HUES64 (cell line): ENCODE data around the gene CD36.

ENCODE experiments used
- H3K27ac ChIP-seq: 2 replicates; pipeline ENCODE4 v1.7.0; 2013; ENCODE audit warnings: low read depth, low read length, inconsistent platforms
- H3K27me3 ChIP-seq: 2 replicates; pipeline ENCODE4 v1.6.1; 2013; ENCODE audit warnings: mild to moderate bottlenecking, low read length; ENCODE audit not compliant: insufficient read depth
- H3K36me3 ChIP-seq: 2 replicates; pipeline ENCODE4 v1.6.1; 2013; ENCODE audit warnings: mild to moderate bottlenecking, low read length; ENCODE audit not compliant: insufficient read depth
- H3K4me1 ChIP-seq: 2 replicates; pipeline ENCODE4 v1.6.1; 2013; ENCODE audit warnings: mild to moderate bottlenecking, low read length, moderate library complexity; ENCODE audit not compliant: insufficient read depth
- H3K4me3 ChIP-seq: 2 replicates; pipeline ENCODE4 v1.5.1; 2013; ENCODE audit warnings: mild to moderate bottlenecking, low read length, moderate library complexity
- H3K9ac ChIP-seq: 2 replicates; pipeline ENCODE4 v1.6.1; 2013; ENCODE audit warnings: mild to moderate bottlenecking, low read depth, low read length
- H3K9me3 ChIP-seq: 2 replicates; pipeline ENCODE4 v1.6.1; 2013; ENCODE audit warnings: low read depth, low read length; ENCODE audit not compliant: insufficient read depth
- WGBS: fragments of 150-250, 120-280 bp; methylation state at CpG from one replicate; pipeline ENCODE4 v1.1.7; 2013; ENCODE audit warnings: missing lambda C conversion rate; 5-methylcytosine and 5-hydroxymethylcytosine counted together

CD36 gene

DNA sequence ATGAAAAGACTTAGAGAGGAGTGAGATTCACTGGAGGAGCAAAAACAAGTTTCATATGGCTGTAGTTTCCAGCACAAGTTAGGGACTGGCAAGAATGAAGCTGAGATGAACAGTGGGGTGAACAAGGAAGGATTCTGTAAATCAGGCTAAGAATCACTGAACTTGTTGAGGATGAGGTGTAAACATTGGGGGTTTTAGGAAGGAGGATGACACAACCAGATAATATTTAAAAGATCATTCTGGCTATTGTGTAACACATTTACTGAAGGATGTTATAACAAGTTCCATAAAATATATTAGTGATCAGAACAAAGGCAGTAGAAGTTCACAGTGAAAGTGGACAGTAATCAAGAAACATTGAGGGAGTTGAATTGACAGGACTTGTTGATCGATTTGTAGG is 68.9 kb downstream of the CD36 start:
- Histone ChIP-seq H3K9me3 (no peaks in the 10 kb centered on the region), H3K27me3 (no peaks in the 10 kb centered on the region), H3K9ac (no peak overlapping the region), H3K4me1 (no peaks in the 10 kb centered on the region), H3K4me3 (no peak overlapping the region), H3K36me3 (no peaks in the 10 kb centered on the region), H3K27ac (no peak overlapping the region)
- 95% methylated on average over 1 of the region's 1 CpG for WGBS

- Histone ChIP-seq H3K27me3 (no peaks in the 10 kb centered on the region), H3K27ac (no peak overlapping the region), H3K4me1 (no peaks in the 10 kb centered on the region), H3K4me3 (no peak overlapping the region), H3K36me3 (no peaks in the 10 kb centered on the region), H3K9ac (no peak overlapping the region), H3K9me3 (no peaks in the 10 kb centered on the region)
- 89% methylated on average over 2 of the region's 2 CpGs for WGBS
These were observed 69.7 kb downstream of the CD36 start for GRCh38 chr7:80708123-80708522.

DNA sequence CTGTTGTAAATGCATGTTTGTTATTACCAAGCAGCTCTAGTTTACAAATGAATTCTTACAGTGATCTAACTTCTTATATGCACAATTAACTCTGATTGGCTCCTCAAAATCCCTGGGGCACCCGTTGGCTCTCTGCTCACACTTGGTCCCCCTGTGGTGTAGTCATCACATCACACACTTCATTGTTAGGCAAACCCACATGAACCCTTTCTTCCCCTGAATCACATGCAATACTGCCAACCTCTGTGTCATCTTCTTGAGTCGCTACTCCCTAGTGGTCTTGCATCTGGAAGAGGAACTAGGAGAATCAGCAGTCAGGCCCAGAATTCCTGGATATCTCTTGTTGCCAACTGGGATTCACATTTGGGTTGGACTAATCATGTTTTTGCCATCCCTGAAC is 73.1 kb downstream of the CD36 start:
- Histone ChIP-seq H3K36me3 (no peaks in the 10 kb centered on the region), H3K4me3 (no peak overlapping the region), H3K27ac (no peak overlapping the region; the same call in 1 of the 2 replicates), H3K9me3 (no peaks in the 10 kb centered on the region), H3K27me3 (no peaks in the 10 kb centered on the region), H3K9ac (no peak overlapping the region), H3K4me1 (no peaks in the 10 kb centered on the region)
- WGBS = 53% methylated on average over 2 of the region's 2 CpGs

- no peaks in the 10 kb centered on the region for H3K27me3 ChIP-seq
- no peaks in the 10 kb centered on the region for H3K36me3 ChIP-seq
- peaks cover 35% of the 10 kb centered on the region for H3K4me1 ChIP-seq
- H3K9ac ChIP-seq = no peak overlapping the region
- WGBS = 91% methylated on average over 3 of the region's 3 CpGs
- H3K9me3 ChIP-seq = no peaks in the 10 kb centered on the region
- H3K4me3 ChIP-seq = no peak overlapping the region
- H3K27ac ChIP-seq = no peak overlapping the region
These were observed 80.8 kb downstream of the CD36 start for GRCh38 chr7:80719261-80719660.

DNA sequence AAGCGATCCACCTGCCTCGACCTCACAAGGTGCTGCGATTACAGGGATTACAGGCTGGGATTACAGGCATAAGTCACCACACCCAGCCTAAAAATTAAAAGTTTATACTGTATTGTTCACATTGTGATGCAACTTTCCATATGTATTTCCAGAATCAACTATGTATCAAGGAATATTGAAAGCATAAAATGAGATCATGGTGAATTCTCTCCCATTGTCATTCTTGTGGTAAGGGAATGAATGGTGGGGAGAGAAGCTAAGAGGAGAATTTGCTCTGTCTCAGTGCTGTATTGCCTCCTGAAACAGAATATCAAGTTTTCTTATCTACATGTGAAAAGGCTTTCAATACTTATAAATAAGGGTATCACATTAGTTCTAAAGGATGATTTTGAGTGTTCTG is 81.7 kb downstream of the CD36 start:
- H3K27me3 ChIP-seq = no peaks in the 10 kb centered on the region
- peaks cover 44% of the 10 kb centered on the region for H3K4me1 ChIP-seq
- H3K4me3 ChIP-seq = no peak overlapping the region
- no peak overlapping the region for H3K9ac ChIP-seq
- no peaks in the 10 kb centered on the region for H3K9me3 ChIP-seq
- WGBS = 98% methylated on average over 3 of the region's 3 CpGs
- no peak overlapping the region for H3K27ac ChIP-seq
- no peaks in the 10 kb centered on the region for H3K36me3 ChIP-seq

GRCh38 chr7:80721883-80722615 is 83.6 kb downstream of the CD36 start:
- Histone ChIP-seq H3K36me3 (no peaks in the 10 kb centered on the region), H3K9me3 (no peaks in the 10 kb centered on the region), H3K4me3 (no peak overlapping the region), H3K9ac (peak overlapping the region; percentile 43; the same call in 1 of the 2 replicates), H3K4me1 (peaks cover 56% of the 10 kb centered on the region), H3K27ac (peak overlapping the region; percentile 61), H3K27me3 (no peaks in the 10 kb centered on the region)
- WGBS = 38% methylated on average over 3 of the region's 3 CpGs

GRCh38 chr7:80722616-80723195 is 84.3 kb downstream of the CD36 start:
- Histone ChIP-seq H3K9ac (peak overlapping the region; percentile 43; the same call in 1 of the 2 replicates), H3K36me3 (no peaks in the 10 kb centered on the region), H3K27ac (peak overlapping the region; percentile 61), H3K27me3 (no peaks in the 10 kb centered on the region), H3K4me1 (peaks cover 56% of the 10 kb centered on the region), H3K4me3 (no peak overlapping the region), H3K9me3 (no peaks in the 10 kb centered on the region)
- 47% methylated on average over 3 of the region's 3 CpGs for whole genome bisulfite sequencing

DNA sequence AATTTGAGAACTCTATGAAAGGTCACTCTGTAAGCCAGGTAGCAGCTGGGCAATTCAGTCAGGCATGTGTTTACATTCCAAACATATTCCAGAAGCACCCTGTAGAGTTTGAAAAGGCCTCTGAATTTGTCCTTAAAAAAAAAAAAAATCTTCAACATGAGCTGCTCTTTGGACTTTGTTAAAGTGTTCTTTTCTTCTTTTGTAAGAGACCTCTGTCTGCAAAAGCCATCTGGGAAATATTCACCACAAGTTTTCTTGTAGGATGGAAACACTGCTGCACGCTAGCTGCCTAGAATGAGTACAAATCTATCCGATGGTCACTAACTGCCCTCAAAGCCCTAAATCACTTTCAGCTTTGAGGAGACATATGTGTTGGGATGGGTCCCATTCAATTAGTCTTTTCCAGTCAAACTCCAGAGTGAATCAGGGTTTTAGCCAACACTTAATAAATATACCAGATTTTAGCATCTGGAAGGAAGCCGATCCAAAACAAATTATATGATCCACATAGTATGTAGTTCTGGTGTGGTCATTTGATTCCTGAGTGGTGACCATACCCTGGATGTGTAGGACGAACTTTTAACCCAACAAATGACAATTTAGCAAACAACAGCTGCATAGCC is 85.9 kb downstream of the CD36 start:
- H3K36me3 ChIP-seq = no peaks in the 10 kb centered on the region
- no peak overlapping the region for H3K9ac ChIP-seq
- peak overlapping the region; percentile 61 for H3K27ac ChIP-seq
- H3K9me3 ChIP-seq = no peaks in the 10 kb centered on the region
- no peak overlapping the region for H3K4me3 ChIP-seq
- WGBS = 90% methylated on average over 3 of the region's 4 CpGs
- H3K4me1 ChIP-seq = peaks cover 53% of the 10 kb centered on the region
- no peaks in the 10 kb centered on the region for H3K27me3 ChIP-seq

- H3K9ac ChIP-seq = no peak overlapping the region
- no peaks in the 10 kb centered on the region for H3K9me3 ChIP-seq
- H3K27me3 ChIP-seq = no peaks in the 10 kb centered on the region
- H3K27ac ChIP-seq = no peak overlapping the region; the same call in 1 of the 2 replicates
- H3K4me3 ChIP-seq = no peak overlapping the region
- H3K4me1 ChIP-seq = peaks cover 51% of the 10 kb centered on the region
- no peaks in the 10 kb centered on the region for H3K36me3 ChIP-seq
- WGBS = 92% methylated on average over 4 of the region's 4 CpGs
These were observed 86.8 kb downstream of the CD36 start for GRCh38 chr7:80725181-80725611.
